CD4-positive, alpha-beta T cell (primary cell): ENCODE results near the gene PPIP5K2. TPM values are rescaled to one million over a fixed set of nuclear protein-coding genes. Genes with fewer than 3 reads are reported as not detected.

Experiments used
- ATAC-seq: fragments of 200-7000 bp; cut with Tn5 transposase; one replicate; pipeline ENCODE4 v1.10.0; 2022; ENCODE audit warnings: mild to moderate bottlenecking; ENCODE audit not compliant: poor library complexity
- CTCF ChIA-PET: fragments of 350-600 bp; sonication (Branson Sonifier 250); formaldehyde crosslinking; loops from one replicate; lab custom pipeline; 2021; ENCODE audit warnings: antibody characterized with exemption, inconsistent platforms; lab: Charles Lee
- POLR2A ChIA-PET: fragments of 350-600 bp; sonication (Branson Sonifier 250); formaldehyde crosslinking; loops from one replicate; lab custom pipeline; 2021; ENCODE audit warnings: antibody characterized with exemption, inconsistent platforms; lab: Charles Lee
- DNase-seq, 14 experiments: peaks; one replicate each; pipeline ENCODE4 v3.0.0-alpha.2; 2013 to 2020; ENCODE audit warnings: mixed read lengths in 2 of 14
- H3K27ac ChIP-seq, 2 donors: one replicate each; pipeline versions ENCODE4 v1.5.1 to v1.7.0; 2013; ENCODE audit warnings: low read length in 2 of 2, low read depth in 1 of 2, mild to moderate bottlenecking in 1 of 2
- H3K27me3 ChIP-seq, 2 experiments: 1 replicate in 1 of 2; 2 replicates in 1 of 2; pipeline versions ENCODE4 v1.6.1 to v1.7.0; 2013; ENCODE audit warnings: low read length in 2 of 2, control low read depth in 1 of 2, mild to moderate bottlenecking in 1 of 2, moderate library complexity in 1 of 2; ENCODE audit not compliant: insufficient read depth in 2 of 2, control insufficient read depth in 1 of 2
- H3K36me3 ChIP-seq: one replicate; pipeline ENCODE4 v1.6.1; 2013; ENCODE audit warnings: low read length, control low read depth; ENCODE audit not compliant: insufficient read depth
- H3K4me1 ChIP-seq: one replicate; pipeline ENCODE4 v1.6.1; 2013; ENCODE audit warnings: low read length, control low read depth; ENCODE audit not compliant: insufficient read depth
- H3K4me3 ChIP-seq: one replicate; pipeline ENCODE4 v1.5.1; 2013; ENCODE audit warnings: mild to moderate bottlenecking, low read length, moderate library complexity
- H3K9me3 ChIP-seq, 2 experiments: 1 replicate in 1 of 2; 2 replicates in 1 of 2; pipeline versions ENCODE4 v1.6.1 to v1.7.0; 2013; ENCODE audit warnings: low read length in 2 of 2, mild to moderate bottlenecking in 2 of 2, control low read depth in 1 of 2, moderate library complexity in 1 of 2; ENCODE audit not compliant: control insufficient read depth in 1 of 2, insufficient read depth in 1 of 2
- H3K27ac Mint-ChIP-seq: one replicate; pipeline ENCODE4 v1.8.0; 2020; ENCODE audit warnings: mixed read lengths
- H3K27me3 Mint-ChIP-seq: one replicate; pipeline ENCODE4 v1.8.0; 2021; ENCODE audit warnings: mixed read lengths
- H3K36me3 Mint-ChIP-seq: one replicate; pipeline ENCODE4 v1.8.0; 2021; ENCODE audit warnings: low read depth, mixed read lengths
- H3K4me1 Mint-ChIP-seq: one replicate; pipeline ENCODE4 v1.8.0; 2021; ENCODE audit warnings: low read depth, mixed read lengths
- H3K4me3 Mint-ChIP-seq: one replicate; pipeline ENCODE4 v1.8.0; 2020; ENCODE audit warnings: mild to moderate bottlenecking, mixed read lengths
- H3K9me3 Mint-ChIP-seq: one replicate; pipeline ENCODE4 v1.8.0; 2020; ENCODE audit warnings: mixed read lengths
- intact Hi-C, 2 experiments: fragments of 100-400 bp; cut with DNase I in 1 of 2; cut with micrococcal nuclease in 1 of 2; formaldehyde crosslinking; loops; one replicate each; pipeline versions ENCODE4 v1.15.1 to v1.9.0; 2023 to 2025; cut with DNase I, micrococcal nuclease
- total RNA-seq, 174 experiments: library from RNA in 2 of 174; stranded (reverse) in 2 of 174; gene quantifications; one replicate each; pipeline ENCODE4 v1.2.3 and lab custom pipeline; 2021 to 2026
- TF ChIP-seq, protein P1 (sequence below): fragments of 200-600 bp; IDR thresholded peaks from one replicate; pipeline ENCODE4 v1.8.0; 2022; ENCODE audit warnings: antibody characterized with exemption, mild to moderate bottlenecking

PPIP5K2 gene
- total RNA-seq, 2 experiments from 2014 or later: 40.4 to 45.6 TPM

DNA sequence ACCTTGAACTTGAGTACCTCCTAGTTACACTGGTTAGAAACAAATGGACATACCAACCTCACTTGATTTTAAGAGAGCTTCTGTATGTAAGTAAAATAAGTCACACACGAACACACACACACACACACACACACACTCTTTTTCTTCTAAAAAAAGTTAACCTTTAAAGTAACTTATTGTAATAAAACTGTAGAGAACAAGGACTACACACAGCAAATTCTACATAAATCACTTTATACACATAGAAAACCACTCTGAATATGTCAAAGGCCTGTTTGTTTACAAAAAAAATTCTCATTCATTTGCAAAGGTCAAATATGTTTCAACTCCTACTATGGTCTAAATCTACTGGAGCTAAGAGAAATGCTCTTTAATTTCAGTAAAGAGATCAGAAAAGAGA lies 29.3 kb upstream of the PPIP5K2 start:
- H3K4me1 ChIP-seq: no peaks in the 10 kb centered on the region
- H3K9me3 ChIP-seq: peaks cover 5 to 6% of the 10 kb centered on the region in 2 experiments
- CTCF ChIA-PET: no interaction called here
- H3K4me3 Mint-ChIP-seq: no peak overlapping the region
- peaks cover 27% of the 10 kb centered on the region for H3K36me3 ChIP-seq
- peaks cover 85% of the 10 kb centered on the region for H3K36me3 Mint-ChIP-seq
- no peak overlapping the region for H3K27ac ChIP-seq
- intact Hi-C loops: no loop called here
- TF ChIP-seq, protein P1, sequence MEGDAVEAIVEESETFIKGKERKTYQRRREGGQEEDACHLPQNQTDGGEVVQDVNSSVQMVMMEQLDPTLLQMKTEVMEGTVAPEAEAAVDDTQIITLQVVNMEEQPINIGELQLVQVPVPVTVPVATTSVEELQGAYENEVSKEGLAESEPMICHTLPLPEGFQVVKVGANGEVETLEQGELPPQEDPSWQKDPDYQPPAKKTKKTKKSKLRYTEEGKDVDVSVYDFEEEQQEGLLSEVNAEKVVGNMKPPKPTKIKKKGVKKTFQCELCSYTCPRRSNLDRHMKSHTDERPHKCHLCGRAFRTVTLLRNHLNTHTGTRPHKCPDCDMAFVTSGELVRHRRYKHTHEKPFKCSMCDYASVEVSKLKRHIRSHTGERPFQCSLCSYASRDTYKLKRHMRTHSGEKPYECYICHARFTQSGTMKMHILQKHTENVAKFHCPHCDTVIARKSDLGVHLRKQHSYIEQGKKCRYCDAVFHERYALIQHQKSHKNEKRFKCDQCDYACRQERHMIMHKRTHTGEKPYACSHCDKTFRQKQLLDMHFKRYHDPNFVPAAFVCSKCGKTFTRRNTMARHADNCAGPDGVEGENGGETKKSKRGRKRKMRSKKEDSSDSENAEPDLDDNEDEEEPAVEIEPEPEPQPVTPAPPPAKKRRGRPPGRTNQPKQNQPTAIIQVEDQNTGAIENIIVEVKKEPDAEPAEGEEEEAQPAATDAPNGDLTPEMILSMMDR: no peak
- no peaks in the 10 kb centered on the region for H3K4me1 Mint-ChIP-seq
- no peaks in the 10 kb centered on the region for H3K9me3 Mint-ChIP-seq
- H3K27ac Mint-ChIP-seq: no peak overlapping the region
- no peak overlapping the region for H3K4me3 ChIP-seq
- no peaks in the 10 kb centered on the region for H3K27me3 ChIP-seq
- ATAC-seq: no peak
- POLR2A ChIA-PET: no interaction called here
- DNase-seq: no peak
- no peaks in the 10 kb centered on the region for H3K27me3 Mint-ChIP-seq

DNA sequence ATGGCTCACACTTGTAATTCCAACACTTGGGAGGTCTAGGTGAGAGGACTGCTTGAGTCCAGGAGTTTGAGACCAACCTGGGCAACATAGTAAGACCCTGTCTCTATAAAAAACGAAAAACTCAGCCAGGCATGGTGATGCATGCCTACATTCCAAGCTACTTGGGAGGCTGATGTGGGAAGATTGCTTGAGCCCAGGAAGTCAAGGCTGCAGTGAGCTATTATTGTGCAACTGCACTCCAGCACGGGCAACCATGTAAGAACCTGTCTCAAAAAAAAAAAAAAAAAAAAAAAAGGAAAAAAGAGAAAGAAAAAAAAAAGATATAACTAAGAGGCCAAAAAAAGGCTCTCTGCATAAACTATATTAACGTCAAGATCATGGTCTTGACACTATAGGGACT lies 27.4 kb upstream of the PPIP5K2 start:
- no peak overlapping the region for H3K27ac Mint-ChIP-seq
- ATAC-seq (no peak), DNase-seq (no peak)
- H3K9me3 ChIP-seq: no peaks in the 10 kb centered on the region
- CTCF ChIA-PET: no interaction called here
- peaks cover 9% of the 10 kb centered on the region for H3K36me3 ChIP-seq
- TF ChIP-seq, protein P1: no peak
- H3K4me1 Mint-ChIP-seq: no peaks in the 10 kb centered on the region
- H3K27me3 ChIP-seq: no peaks in the 10 kb centered on the region
- H3K27ac ChIP-seq: no peak overlapping the region
- no peaks in the 10 kb centered on the region for H3K9me3 Mint-ChIP-seq
- H3K4me3 ChIP-seq: no peak overlapping the region
- POLR2A ChIA-PET: no interaction called here
- H3K4me3 Mint-ChIP-seq: no peak overlapping the region
- H3K27me3 Mint-ChIP-seq: no peaks in the 10 kb centered on the region
- peaks cover 84% of the 10 kb centered on the region for H3K36me3 Mint-ChIP-seq
- intact Hi-C loops: no loop called here
- H3K4me1 ChIP-seq: no peaks in the 10 kb centered on the region

DNA sequence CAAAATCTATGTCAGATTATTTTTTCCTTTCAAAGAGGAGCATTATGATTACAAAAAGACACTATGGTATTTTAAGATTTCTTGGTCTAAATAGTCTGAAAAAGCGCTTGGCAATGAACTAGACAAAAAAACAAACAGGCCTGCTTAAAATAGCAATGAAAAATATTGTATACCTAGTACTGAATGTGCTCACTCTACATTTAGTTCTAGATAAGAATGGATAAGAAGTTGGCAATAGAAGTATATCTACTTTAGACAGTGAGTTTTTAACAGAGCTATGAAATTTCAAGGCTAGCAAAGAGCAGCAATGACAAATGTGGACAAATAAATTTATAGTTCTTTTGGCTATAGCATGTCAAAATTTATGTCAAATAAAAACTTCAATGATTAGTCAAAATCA lies 26.4 kb upstream of the PPIP5K2 start:
- Histone ChIP-seq H3K27me3 (no peaks in the 10 kb centered on the region), H3K27ac (no peak overlapping the region), H3K4me1 (no peaks in the 10 kb centered on the region), H3K4me3 (no peak overlapping the region), H3K36me3 (peaks cover 4% of the 10 kb centered on the region), H3K9me3 (no peaks in the 10 kb centered on the region)
- peaks cover 74% of the 10 kb centered on the region for H3K36me3 Mint-ChIP-seq
- no peak overlapping the region for H3K4me3 Mint-ChIP-seq
- TF ChIP-seq, protein P1: no peak
- intact Hi-C loops: no loop called here
- H3K27me3 Mint-ChIP-seq: no peaks in the 10 kb centered on the region
- ChIA-PET CTCF (no interaction called here), POLR2A (no interaction called here)
- no peak for ATAC-seq
- H3K27ac Mint-ChIP-seq: no peak overlapping the region
- no peaks in the 10 kb centered on the region for H3K4me1 Mint-ChIP-seq
- DNase-seq: no peak
- H3K9me3 Mint-ChIP-seq: no peaks in the 10 kb centered on the region
